HCT116 (cell line): ENCODE results near the gene KAT6B. TPM values are rescaled to one million over a fixed set of nuclear protein-coding genes. Genes with fewer than 3 reads are reported as not detected.

ENCODE experiments used
- ATAC-seq: fragments of 200-7000 bp; cut with Tn5 transposase; 2 replicates; pipeline ENCODE4 v1.9.1; 2020; ENCODE audit warnings: mild to moderate bottlenecking, moderate library complexity
- BruUV-seq: library from RNA; stranded (reverse); fragments of 400-500 nt; replicated peaks from 2 replicates; lab custom pipeline; 2021; lab: Mats Ljungman, UMichigan
- CTCF ChIA-PET: fragments of 300-600 bp; sonication (Branson Sonifier 250); formaldehyde crosslinking; loops from one replicate; lab custom pipeline; 2021; ENCODE audit warnings: antibody characterized with exemption; lab: Charles Lee
- POLR2A ChIA-PET: fragments of 300-600, 350-600 bp; sonication (Branson Sonifier 250); formaldehyde crosslinking; loops from one replicate; lab custom pipeline; 2021; ENCODE audit warnings: antibody characterized with exemption; lab: Charles Lee
- RAD21 ChIA-PET, 2 experiments: fragments of 300-600 bp; sonication (Branson Sonifier 250); formaldehyde crosslinking; loops; one replicate each; lab custom pipeline; 2023; ENCODE audit warnings: low total read pairs in 2 of 2; ENCODE audit not compliant: uncharacterized antibody in 2 of 2, unreplicated experiment in 2 of 2, low non-redundant PET in 1 of 2; lab: Charles Lee
- DNase-seq: peaks from one replicate; pipeline ENCODE4 v3.0.0-alpha.2; 2010; ENCODE audit warnings: low read depth, low spot score
- H2AFZ ChIP-seq: fragments of 200-600 bp; shearing (Covaris generic), sonication (generic); 2 replicates; pipeline ENCODE4 v1.6.1; 2017; ENCODE audit warnings: low read depth, mixed run types, mixed read lengths, antibody characterized with exemption, low read length; ENCODE audit not compliant: poor library complexity, severe bottlenecking
- H3K27ac ChIP-seq: 2 replicates; pipeline ENCODE4 v1.5.1; 2012; ENCODE audit warnings: low read depth, low read length
- H3K27me3 ChIP-seq: fragments of 200-600 bp; sonication (generic); 2 replicates; pipeline ENCODE4 v1.6.1; 2016; ENCODE audit warnings: mixed run types, low read length, mixed read lengths; ENCODE audit not compliant: insufficient read depth
- H3K36me3 ChIP-seq, 2 experiments: fragments of 200-500 bp in 1 of 2; fragments of 200-600 bp in 1 of 2; sonication (Bioruptor generic) in 1 of 2; sonication (generic) in 1 of 2; 2 replicates each; pipeline versions ENCODE4 v1.5.1 to v1.6.1; 2014 to 2016; ENCODE audit warnings: low read length in 2 of 2, inconsistent platforms in 1 of 2, mixed read lengths in 1 of 2, mixed run types in 1 of 2; ENCODE audit not compliant: insufficient read depth in 2 of 2, control insufficient read depth in 1 of 2
- H3K4me1 ChIP-seq, 2 experiments: fragments of 200-600 bp in 1 of 2; sonication (generic) in 1 of 2; 2 replicates each; pipeline versions ENCODE4 v1.5.1 to v1.6.1; 2012 to 2017; ENCODE audit warnings: low read length in 2 of 2, inconsistent platforms in 1 of 2, mild to moderate bottlenecking in 1 of 2, mixed read lengths in 1 of 2, mixed run types in 1 of 2, moderate library complexity in 1 of 2; ENCODE audit not compliant: insufficient read depth in 2 of 2, control insufficient read depth in 1 of 2
- H3K4me2 ChIP-seq: fragments of 200-600 bp; sonication (generic); 2 replicates; pipeline ENCODE4 v1.6.1; 2017; ENCODE audit warnings: mixed run types, low read length, mixed read lengths
- H3K4me3 ChIP-seq, 2 experiments: fragments of 200-600 bp in 1 of 2; sonication (generic) in 1 of 2; replicated peaks in 1 of 2; 2 replicates each; pipeline ENCODE4 v1.5.1; 2011 to 2016; ENCODE audit warnings: low read length in 2 of 2, control low read depth in 1 of 2, low read depth in 1 of 2, mild to moderate bottlenecking in 1 of 2, mixed read lengths in 1 of 2, mixed run types in 1 of 2
- H3K79me2 ChIP-seq: fragments of 200-600 bp; sonication (generic); 2 replicates; pipeline ENCODE4 v1.6.1; 2017; ENCODE audit warnings: mild to moderate bottlenecking, mixed run types, low read length, moderate library complexity, mixed read lengths; ENCODE audit not compliant: insufficient read depth
- H3K9ac ChIP-seq: fragments of 200-600 bp; sonication (generic); 2 replicates; pipeline ENCODE4 v1.6.1; 2016; ENCODE audit warnings: low read length, mixed read lengths
- H3K9me2 ChIP-seq: fragments of 200-600 bp; sonication (generic), shearing (Covaris generic); 2 replicates; pipeline ENCODE4 v1.6.1; 2017; ENCODE audit warnings: mixed run types, mild to moderate bottlenecking, moderate library complexity; ENCODE audit not compliant: insufficient read depth
- H3K9me3 ChIP-seq, 2 experiments: fragments of 200-500 bp in 1 of 2; fragments of 200-600 bp in 1 of 2; sonication (Bioruptor generic) in 1 of 2; sonication (generic) in 1 of 2; 2 replicates each; pipeline ENCODE4 v1.6.1; 2014 to 2017; ENCODE audit warnings: low read length in 2 of 2, mixed read lengths in 2 of 2, inconsistent platforms in 1 of 2, low read depth in 1 of 2, mild to moderate bottlenecking in 1 of 2, mixed run types in 1 of 2, moderate library complexity in 1 of 2; ENCODE audit not compliant: control insufficient read depth in 1 of 2, insufficient read depth in 1 of 2
- H4K20me1 ChIP-seq: fragments of 200-600 bp; sonication (generic), shearing (Covaris generic); 2 replicates; pipeline ENCODE4 v1.6.1; 2017; ENCODE audit warnings: mixed run types, mild to moderate bottlenecking, moderate library complexity; ENCODE audit not compliant: insufficient read depth
- CEBPB ChIP-seq: IDR thresholded peaks from 2 replicates; pipeline ENCODE4 v1.6.1; 2012; ENCODE audit warnings: low read depth
- CTCF ChIP-seq, 3 experiments: fragments of 200-600 bp in 1 of 3; sonication (generic) in 1 of 3; IDR thresholded peaks in 2 of 3; conservative IDR thresholded peaks in 1 of 3; 2 replicates each; pipeline ENCODE4 v1.5.1; 2012 to 2017; ENCODE audit warnings: low read depth in 2 of 3, low read length in 2 of 3, antibody characterized with exemption in 1 of 3, borderline replicate concordance in 1 of 3, control low read depth in 1 of 3, mild to moderate bottlenecking in 1 of 3, mixed read lengths in 1 of 3, mixed run types in 1 of 3, moderate library complexity in 1 of 3; ENCODE audit not compliant: insufficient read depth in 1 of 3
- ELF1 ChIP-seq: IDR thresholded peaks from 2 replicates; pipeline ENCODE4 v1.6.1; 2012; ENCODE audit warnings: low read depth, borderline replicate concordance
- EZH2 ChIP-seq: fragments of 200-600 bp; sonication (generic); IDR thresholded peaks from 2 replicates; pipeline ENCODE4 v1.6.1; 2017; ENCODE audit warnings: antibody characterized with exemption, mixed run types
- EZH2phosphoT487 ChIP-seq: fragments of 200-600 bp; IDR thresholded peaks from 2 replicates; pipeline ENCODE4 v1.6.1; 2018; ENCODE audit warnings: antibody characterized with exemption, borderline replicate concordance
- FOSL1 ChIP-seq: IDR thresholded peaks from 2 replicates; pipeline ENCODE4 v1.6.1; 2012; ENCODE audit warnings: low read depth
- JUND ChIP-seq: IDR thresholded peaks from 2 replicates; pipeline ENCODE4 v1.6.1; 2012
- MAX ChIP-seq: IDR thresholded peaks from 2 replicates; pipeline ENCODE4 v1.6.1; 2012
- POLR2AphosphoS5 ChIP-seq: IDR thresholded peaks from 2 replicates; pipeline ENCODE4 v1.6.1; 2011; ENCODE audit warnings: mild to moderate bottlenecking, low read depth, low read length, moderate library complexity
- SIN3A ChIP-seq: IDR thresholded peaks from 2 replicates; pipeline ENCODE4 v1.6.1; 2012; ENCODE audit warnings: low read depth
- SP1 ChIP-seq: IDR thresholded peaks from 2 replicates; pipeline ENCODE4 v1.6.1; 2012; ENCODE audit warnings: low read depth
- YY1 ChIP-seq: IDR thresholded peaks from 2 replicates; pipeline ENCODE4 v1.6.1; 2011; ENCODE audit warnings: low read length, low read depth, moderate library complexity, mild to moderate bottlenecking; ENCODE audit not compliant: insufficient replicate concordance; ENCODE audit errors: extremely low read depth
- ZFX ChIP-seq: fragments of 450-650 bp; IDR thresholded peaks from 2 replicates; pipeline ENCODE4 v1.6.1; 2017
- intact Hi-C: fragments of 100-400 bp; cut with micrococcal nuclease; formaldehyde crosslinking; loops from 2 replicates; pipeline ENCODE4 v1.10.0; 2022
- total RNA-seq: library from RNA; stranded (reverse); gene quantifications from one replicate; pipeline ENCODE4 v1.2.1, GENCODE V29; 2021; ENCODE audit not compliant: unreplicated experiment

Gene KAT6B
- total RNA-seq, 1 experiment from 2014 or later, result 17.8 TPM

- no TSS peak for BruUV-seq
- RAD21 ChIA-PET, result no interaction called here
- Histone ChIP-seq H3K4me3 (no peak overlapping the region), H3K9me3 (no peaks in the 10 kb centered on the region), H3K9me2 (no peaks in the 10 kb centered on the region), H2AFZ (no peak overlapping the region), H3K79me2 (peaks cover 7% of the 10 kb centered on the region), H3K27me3 (no peaks in the 10 kb centered on the region), H3K9ac (no peak overlapping the region), H3K4me1 (no peaks in the 10 kb centered on the region), H3K4me2 (no peak overlapping the region), H3K27ac (no peak overlapping the region), H3K36me3 (no peaks in the 10 kb centered on the region), H4K20me1 (no peaks in the 10 kb centered on the region)
- CTCF ChIA-PET, result no interaction called here
- ATAC-seq, result no peak
- POLR2A ChIA-PET, result no interaction called here
- DNase-seq, result no peak
- intact Hi-C loops, result no loop called here
- no peak for TF ChIP-seq JUND
- TF ChIP-seq CTCF (IDR thresholded peaks at IDR 0.05 in 2 of 3, conservative IDR thresholded peaks at IDR 0.05 in 1 of 3; ENCODE audit: borderline replicate concordance in 1 of 3, insufficient read depth in 1 of 3, low read depth in 2 of 3, low read length in 2 of 3), result no peak
- TF ChIP-seq SP1, result no peak
- no peak for TF ChIP-seq FOSL1
- no peak for TF ChIP-seq EZH2
Measured at GRCh38 chr10:74839708-74840107, 13.3 kb downstream of the KAT6B start.

- intact Hi-C loops, result no loop called here
- H3K36me3 ChIP-seq, result no peaks in the 10 kb centered on the region
- no peak for ATAC-seq
- H3K4me3 ChIP-seq, result no peak overlapping the region
- H3K9me2 ChIP-seq, result no peaks in the 10 kb centered on the region
- no peak overlapping the region for H3K27ac ChIP-seq
- no peak overlapping the region for H3K9ac ChIP-seq
- H3K4me2 ChIP-seq, result no peak overlapping the region
- H4K20me1 ChIP-seq, result no peaks in the 10 kb centered on the region
- no peaks in the 10 kb centered on the region for H3K27me3 ChIP-seq
- peaks cover under 1% of the 10 kb centered on the region for H3K79me2 ChIP-seq
- ChIA-PET POLR2A (no interaction called here), CTCF (interaction anchor here (1.4 kb wide), 1 partner anchor 15 kb away, joined by 3 read pairs; the partner anchor contains the start of gene KAT6B), RAD21 (no interaction called here)
- no peak for DNase-seq
- H3K4me1 ChIP-seq, result no peaks in the 10 kb centered on the region
- H3K9me3 ChIP-seq, result no peaks in the 10 kb centered on the region
- BruUV-seq, result no TSS peak
- no peak overlapping the region for H2AFZ ChIP-seq
- no peak for TF ChIP-seq SP1
- no peak for TF ChIP-seq JUND
- TF ChIP-seq MAX, result no peak
- no peak for TF ChIP-seq ELF1
- no peak for TF ChIP-seq CTCF (IDR thresholded peaks at IDR 0.05 in 2 of 3, conservative IDR thresholded peaks at IDR 0.05 in 1 of 3; ENCODE audit: borderline replicate concordance in 1 of 3, insufficient read depth in 1 of 3, low read depth in 2 of 3, low read length in 2 of 3)
- TF ChIP-seq POLR2AphosphoS5, result no peak
- TF ChIP-seq EZH2phosphoT487, result no peak
- TF ChIP-seq CEBPB, result no peak
- no peak for TF ChIP-seq YY1
- no peak for TF ChIP-seq ZFX
- no peak for TF ChIP-seq SIN3A
Measured at GRCh38 chr10:74841265-74841973, 15.0 kb downstream of the KAT6B start.
